ENCODE results near the gene NCKAP5. TPM values are rescaled to one million over a fixed set of nuclear protein-coding genes. Genes with fewer than 3 reads are reported as not detected.
A peak's percentile ranks its signal among the peaks of the same experiment; 100 is the strongest.

The NCKAP5 gene
- total RNA-seq, 2 donors from 2014 or later, result 2.0 to 7.1 TPM

GRCh38 chr2:133497951-133498565, 70.2 kb downstream of the NCKAP5 start:
- no peak for DNase-seq (ENCODE audit: low spot score)
- Histone ChIP-seq H3K36me3 (no peaks in the 10 kb centered on the region), H3K4me1 (replicated peaks) (no peaks in the 10 kb centered on the region), H3K27ac (peak overlapping the region in 1 of 2 donors; percentile 1), H3K9me3 (no peaks in the 10 kb centered on the region), H3K4me3 (no peak overlapping the region), H3K27me3 (replicated peaks; ENCODE audit: insufficient read depth) (no peaks in the 10 kb centered on the region)
- WGBS, result 69% methylated on average over 6 of the region's 6 CpGs
- intact Hi-C loops (cut with DNase I), result no loop called here
- TF ChIP-seq POLR2A (IDR thresholded peaks at IDR 0.05), result no peak
- TF ChIP-seq CTCF (IDR thresholded peaks at IDR 0.05), result no peak
- no peak for TF ChIP-seq POLR2AphosphoS5 (IDR thresholded peaks at IDR 0.05)

- Histone ChIP-seq H3K4me3 (no peak overlapping the region), H3K27me3 (replicated peaks; ENCODE audit: insufficient read depth) (no peaks in the 10 kb centered on the region), H3K36me3 (no peaks in the 10 kb centered on the region), H3K4me1 (replicated peaks) (no peaks in the 10 kb centered on the region), H3K27ac (no peak overlapping the region), H3K9me3 (no peaks in the 10 kb centered on the region)
- TF ChIP-seq POLR2A (IDR thresholded peaks at IDR 0.05), result no peak
- TF ChIP-seq CTCF (IDR thresholded peaks at IDR 0.05), result no peak
- TF ChIP-seq POLR2AphosphoS5 (IDR thresholded peaks at IDR 0.05), result no peak
- intact Hi-C loops (cut with DNase I), result no loop called here
- 55% methylated on average over 3 of the region's 3 CpGs for WGBS
- DNase-seq (ENCODE audit: low spot score), result peak; percentile 10
These were observed 70.9 kb downstream of the NCKAP5 start for GRCh38 chr2:133497270-133497893.

GRCh38 chr2:133496501-133497269, 71.6 kb downstream of the NCKAP5 start:
- TF ChIP-seq POLR2A (IDR thresholded peaks at IDR 0.05) (no peak), CTCF (IDR thresholded peaks at IDR 0.05) (no peak), POLR2AphosphoS5 (IDR thresholded peaks at IDR 0.05) (no peak)
- H3K4me1 ChIP-seq (replicated peaks), result no peaks in the 10 kb centered on the region
- WGBS, result 81% methylated on average over 3 of the region's 3 CpGs
- DNase-seq (ENCODE audit: low spot score), result no peak
- intact Hi-C loops (cut with DNase I), result no loop called here
- H3K27ac ChIP-seq, result no peak overlapping the region
- no peaks in the 10 kb centered on the region for H3K9me3 ChIP-seq
- no peaks in the 10 kb centered on the region for H3K36me3 ChIP-seq
- H3K4me3 ChIP-seq, result no peak overlapping the region
- H3K27me3 ChIP-seq (replicated peaks; ENCODE audit: insufficient read depth), result no peaks in the 10 kb centered on the region

GRCh38 chr2:133495226-133495625, 73.0 kb downstream of the NCKAP5 start:
- no peaks in the 10 kb centered on the region for H3K36me3 ChIP-seq
- H3K27me3 ChIP-seq (replicated peaks; ENCODE audit: insufficient read depth), result no peaks in the 10 kb centered on the region
- no peak for DNase-seq (ENCODE audit: low spot score)
- no peaks in the 10 kb centered on the region for H3K9me3 ChIP-seq
- no peak for TF ChIP-seq CTCF (IDR thresholded peaks at IDR 0.05)
- no peak for TF ChIP-seq POLR2A (IDR thresholded peaks at IDR 0.05)
- 61% methylated on average over 5 of the region's 5 CpGs for WGBS
- no peaks in the 10 kb centered on the region for H3K4me1 ChIP-seq (replicated peaks)
- H3K27ac ChIP-seq, result no peak overlapping the region
- H3K4me3 ChIP-seq, result no peak overlapping the region
- intact Hi-C loops (cut with DNase I), result no loop called here

Measured in prostate gland (tissue), 2 donors.